CD1c-positive myeloid dendritic cell (primary cell): Measurements from ENCODE around the gene ADAMTS19.

ENCODE experiments used
- DNase-seq: peaks from one replicate; pipeline ENCODE4 v3.0.0-alpha.2; 2016; ENCODE audit errors: extremely low spot score

Gene ADAMTS19

GRCh38 chr5:129766798-129767197 lies 306.7 kb downstream of the ADAMTS19 start:
- DNase-seq, result no peak

- DNase-seq, result peak; percentile 80
Observed at GRCh38 chr5:129767927-129768380, 307.9 kb downstream of the ADAMTS19 start.

GRCh38 chr5:129768735-129769134 lies 308.6 kb downstream of the ADAMTS19 start:
- no peak for DNase-seq

- DNase-seq, result no peak
Observed at GRCh38 chr5:129770024-129770820, 310.1 kb downstream of the ADAMTS19 start.

GRCh38 chr5:129771058-129771838 lies 311.1 kb downstream of the ADAMTS19 start:
- DNase-seq, result peak; percentile 47

- no peak for DNase-seq
Observed at GRCh38 chr5:129773376-129773775, 313.3 kb downstream of the ADAMTS19 start.

- no peak for DNase-seq
Observed at GRCh38 chr5:129781594-129781993, 321.5 kb downstream of the ADAMTS19 start.
